Measurements from ENCODE around the gene NEK6. TPM values are rescaled to one million over a fixed set of nuclear protein-coding genes. Genes with fewer than 3 reads are reported as not detected.
A peak's percentile ranks its signal among the peaks of the same experiment; 100 is the strongest.

The NEK6 gene
- total RNA-seq, 1 donor from 2014 or later: 27.2 TPM

- no peak for DNase-seq
Measured at GRCh38 chr9:124323904-124324303, 66.2 kb downstream of the NEK6 start.

GRCh38 chr9:124325816-124326215 is 68.1 kb downstream of the NEK6 start:
- DNase-seq: no peak

- no peak for DNase-seq
Measured at GRCh38 chr9:124326378-124326777, 68.6 kb downstream of the NEK6 start.

- no peak for DNase-seq
Measured at GRCh38 chr9:124327491-124327890, 69.7 kb downstream of the NEK6 start.

GRCh38 chr9:124328285-124328684 is 70.5 kb downstream of the NEK6 start:
- DNase-seq: no peak

GRCh38 chr9:124329206-124329792 is 71.5 kb downstream of the NEK6 start:
- no peak for DNase-seq

- no peak for DNase-seq
Measured at GRCh38 chr9:124330011-124330697, 72.4 kb downstream of the NEK6 start.

- no peak for DNase-seq
Measured at GRCh38 chr9:124331580-124331979, 73.8 kb downstream of the NEK6 start.

GRCh38 chr9:124332361-124333202 is 74.8 kb downstream of the NEK6 start:
- no peak for DNase-seq

- no peak for DNase-seq
Measured at GRCh38 chr9:124333203-124333579, 75.4 kb downstream of the NEK6 start.

- DNase-seq: no peak
Measured at GRCh38 chr9:124334568-124335319, 77.0 kb downstream of the NEK6 start.

GRCh38 chr9:124335320-124335707 is 77.6 kb downstream of the NEK6 start:
- no peak for DNase-seq

- DNase-seq: no peak
Measured at GRCh38 chr9:124337562-124337961, 79.8 kb downstream of the NEK6 start.

- no peak for DNase-seq
Measured at GRCh38 chr9:124339603-124340146, 81.9 kb downstream of the NEK6 start.

GRCh38 chr9:124340219-124341069 is 82.7 kb downstream of the NEK6 start:
- DNase-seq: no peak

- DNase-seq: no peak
Measured at GRCh38 chr9:124341455-124342170, 83.9 kb downstream of the NEK6 start.

- no peak for DNase-seq
Measured at GRCh38 chr9:124342402-124342775, 84.6 kb downstream of the NEK6 start.

GRCh38 chr9:124342776-124343485 is 85.2 kb downstream of the NEK6 start:
- peak; percentile 60 for DNase-seq

- DNase-seq: no peak
Measured at GRCh38 chr9:124343533-124344290, 86.0 kb downstream of the NEK6 start.

Measured in skin of body (tissue), 2 donors.